Retina (tissue), 1 donor: ENCODE results near the gene LRRC75B.

Experiments used
- DNase-seq: peaks from one replicate; pipeline ENCODE4 v3.0.0-alpha.2; 2016

The LRRC75B gene

DNA sequence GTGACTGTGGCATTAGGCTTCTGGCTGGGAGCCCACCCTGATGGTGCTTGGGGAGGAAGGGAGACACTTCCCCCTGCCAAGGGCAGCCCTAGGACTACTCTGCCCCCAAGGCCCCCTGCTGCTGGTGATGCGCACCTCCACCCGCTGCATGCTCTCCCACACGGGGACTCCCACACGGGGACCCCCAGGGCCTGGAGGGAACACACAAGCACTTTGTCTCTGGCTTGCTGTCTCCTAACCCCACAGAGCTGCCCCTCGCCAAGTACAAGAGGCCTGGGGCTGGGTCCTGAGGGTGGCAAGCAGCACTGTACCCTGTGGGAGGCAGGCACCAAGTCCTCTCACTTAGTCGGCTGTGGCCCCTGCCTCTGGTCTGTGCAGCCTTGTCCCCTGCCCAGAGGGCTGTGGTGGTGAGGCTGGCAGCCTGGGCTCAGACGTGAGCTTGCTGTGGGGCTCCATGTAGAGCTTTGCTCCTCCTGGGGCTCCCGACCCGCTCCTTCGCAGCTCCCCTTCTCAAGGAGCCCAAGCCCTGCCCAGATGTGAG is 7.9 kb downstream of the LRRC75B start:
- DNase-seq, result no peak

DNA sequence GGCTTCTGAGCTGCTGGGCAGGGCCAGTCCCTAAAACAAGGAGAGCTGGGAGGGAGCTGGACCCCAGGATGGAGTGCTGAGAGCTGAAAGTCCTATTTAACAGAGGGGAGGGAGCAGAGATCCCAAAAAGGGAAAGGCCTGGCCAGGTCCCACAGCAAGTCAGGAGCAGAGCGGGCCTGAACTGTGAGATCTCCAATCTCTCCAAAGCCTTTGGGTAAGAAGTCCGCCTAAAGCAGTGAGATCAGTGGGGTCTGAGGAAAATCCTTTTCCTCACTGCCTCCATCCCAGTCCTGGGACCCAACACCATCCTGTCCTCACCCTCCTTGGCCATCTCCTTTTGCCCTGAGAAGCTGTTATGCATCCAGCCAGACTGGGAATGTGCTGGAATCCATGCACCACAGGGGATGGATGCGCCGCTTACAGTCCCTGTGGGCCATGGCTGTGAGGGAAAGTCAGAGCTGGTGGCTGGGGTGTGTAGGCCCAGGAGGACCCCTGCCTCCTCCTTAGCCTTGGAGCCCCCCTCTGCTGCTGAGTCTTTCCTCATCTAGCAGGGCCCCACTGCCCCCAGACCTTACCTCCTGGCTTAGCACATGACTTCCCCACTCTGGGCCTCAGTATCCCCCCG is 8.6 kb downstream of the LRRC75B start:
- DNase-seq, result no peak

DNA sequence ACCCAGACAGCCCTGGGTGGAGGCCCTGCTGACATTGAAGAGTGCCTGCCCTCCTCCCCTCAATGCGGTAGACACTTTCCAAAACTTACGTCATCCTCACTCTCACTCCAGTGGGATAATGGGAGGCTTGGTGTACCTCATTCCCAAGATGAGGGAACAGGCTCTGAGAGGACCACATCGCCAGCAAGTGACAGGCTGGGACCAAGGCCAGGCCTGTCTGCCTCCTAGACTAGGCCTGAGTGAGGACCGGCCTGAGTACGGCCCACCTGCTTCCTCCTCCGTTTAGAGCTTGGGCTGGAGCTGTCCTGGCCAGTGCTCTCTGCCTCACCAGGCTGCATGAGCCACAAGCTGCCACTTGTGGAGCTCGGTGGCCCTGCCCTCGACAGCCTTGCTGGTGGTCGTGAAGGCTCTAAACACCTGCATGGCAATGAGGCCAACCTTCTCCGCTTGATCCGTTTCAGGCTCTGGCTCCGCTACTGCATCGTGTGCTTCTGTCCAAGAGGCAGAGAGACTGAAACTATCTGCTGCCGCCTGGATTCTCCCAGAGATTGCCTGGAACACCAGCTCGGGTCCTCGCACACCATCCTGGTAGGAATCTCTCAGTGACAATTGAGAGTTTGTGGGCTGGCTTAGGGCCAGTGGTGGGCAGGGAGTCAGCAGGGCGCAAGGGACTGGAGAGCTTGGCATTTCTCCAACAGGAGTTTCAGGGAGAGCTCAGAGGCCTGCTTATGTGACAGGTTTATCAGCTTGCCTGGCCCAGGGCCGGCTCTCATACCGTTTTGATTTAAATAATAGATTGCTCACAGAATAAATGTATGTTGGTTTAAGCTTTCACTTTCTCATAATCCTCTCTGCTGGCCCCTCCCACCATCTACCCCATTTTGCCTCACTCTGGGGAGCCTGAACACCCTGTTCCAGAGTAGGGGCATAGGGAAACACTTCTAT is 9.4 kb downstream of the LRRC75B start:
- no peak for DNase-seq

DNA sequence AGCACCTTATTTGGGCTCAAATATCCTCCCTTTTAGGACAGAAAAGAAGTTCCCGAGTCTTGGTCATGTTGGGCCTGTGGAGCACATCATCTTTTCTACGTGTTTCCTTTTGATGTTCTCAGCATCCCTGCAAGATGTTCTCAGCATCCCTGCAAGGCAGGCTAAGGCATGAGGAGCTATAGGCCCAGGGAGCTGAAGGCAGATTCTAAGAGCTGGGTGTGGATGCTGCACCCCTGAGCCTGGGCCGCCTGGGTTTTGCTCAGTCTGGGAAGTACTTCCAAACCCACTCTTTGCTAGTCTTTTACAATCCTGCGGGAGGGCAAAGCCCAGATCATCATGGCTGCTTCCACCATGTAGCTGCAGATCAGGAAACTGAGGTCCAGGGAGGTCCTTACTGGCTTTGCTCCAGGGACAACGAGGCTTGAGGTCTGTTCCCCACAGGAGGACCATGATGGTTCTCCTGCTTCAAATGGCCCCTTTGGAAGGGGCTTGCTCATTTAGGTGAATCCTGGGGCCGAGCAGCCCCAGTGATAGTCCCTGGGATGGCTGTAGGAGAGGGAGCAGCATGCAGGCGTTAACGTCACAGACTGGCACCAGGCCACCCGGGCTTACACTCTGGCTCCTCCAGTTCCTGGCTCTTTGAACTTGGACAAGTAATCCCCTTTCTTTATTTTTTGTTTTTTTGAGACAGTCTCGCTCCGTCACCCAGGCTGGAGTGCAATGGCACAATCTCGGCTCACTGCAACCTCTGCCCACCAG is 10.6 kb downstream of the LRRC75B start:
- no peak for DNase-seq

DNA sequence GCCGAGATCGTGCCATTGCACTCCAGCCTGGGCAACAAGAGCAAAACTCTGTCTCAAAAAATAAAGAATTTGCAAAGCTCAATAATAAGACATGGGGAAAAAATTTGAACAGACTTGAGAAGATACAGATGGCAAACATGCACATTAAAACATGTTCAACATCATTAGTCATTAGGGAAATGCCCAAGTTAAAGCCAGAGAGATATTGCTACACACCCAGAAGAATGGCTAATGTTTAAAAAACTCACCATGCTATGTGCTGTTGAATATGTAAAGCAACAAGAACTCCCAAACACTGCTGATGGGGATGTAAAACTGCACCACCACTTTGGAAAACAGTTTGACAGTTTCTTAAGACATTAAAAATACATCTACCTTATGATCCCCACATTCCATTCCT is 12.6 kb downstream of the LRRC75B start:
- no peak for DNase-seq

DNA sequence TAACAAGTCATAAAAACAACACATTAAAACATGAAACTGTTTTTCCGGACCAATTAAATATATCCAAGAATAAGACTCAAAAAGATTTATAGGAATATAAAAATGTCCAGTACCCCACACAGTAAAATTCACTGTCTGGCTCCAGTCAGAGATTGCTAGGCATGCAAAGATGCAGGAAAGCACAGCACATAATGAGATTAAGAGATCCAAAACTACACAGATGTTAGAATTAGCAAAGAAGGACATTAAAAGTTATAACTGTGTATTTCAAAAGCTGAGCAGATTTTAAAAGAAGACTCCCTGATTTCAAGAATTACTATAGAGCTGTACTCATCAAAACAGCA is 13.6 kb downstream of the LRRC75B start:
- no peak for DNase-seq

DNA sequence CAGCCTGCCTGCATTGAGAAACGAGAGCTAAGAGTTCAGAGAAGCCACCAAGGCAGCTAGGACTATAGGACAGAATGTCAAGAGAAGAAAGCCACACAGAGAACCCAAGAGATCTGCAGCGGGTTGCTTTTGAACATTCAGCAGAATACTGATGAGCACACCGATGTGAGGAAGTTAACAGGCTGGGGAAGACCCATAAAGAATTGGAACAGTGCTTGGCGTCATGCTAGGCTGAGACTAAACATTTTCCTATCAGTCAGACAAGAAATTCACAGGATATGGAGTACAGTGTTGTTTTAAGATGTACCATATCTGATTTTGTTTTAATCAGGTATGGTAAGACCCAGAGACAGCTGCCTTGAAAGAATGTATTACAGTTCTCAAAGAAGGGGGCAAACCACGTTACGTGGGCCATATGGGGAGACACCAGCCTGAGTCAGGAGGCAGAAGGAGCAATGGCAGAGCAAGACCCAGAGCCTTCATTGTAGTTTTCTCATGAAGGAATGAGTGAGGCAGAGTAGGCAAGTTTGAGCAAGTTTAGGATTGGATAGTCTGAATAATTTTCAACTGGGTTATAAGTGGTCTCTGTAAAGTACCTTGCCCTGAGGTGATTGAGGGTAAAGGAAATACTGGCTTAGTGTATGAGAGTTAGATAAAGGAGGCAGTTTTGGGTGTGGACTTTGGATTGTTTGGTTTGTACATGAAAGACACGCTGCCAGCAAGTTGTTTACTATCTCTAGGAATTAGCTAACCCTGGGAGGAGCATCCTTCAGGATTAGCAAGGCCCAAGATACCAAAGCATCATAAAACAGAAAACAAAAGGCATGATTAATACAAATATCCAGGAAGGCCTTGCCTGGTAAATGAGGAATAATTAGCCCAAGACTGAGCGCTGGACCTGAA is 14.3 kb downstream of the LRRC75B start:
- no peak for DNase-seq

DNA sequence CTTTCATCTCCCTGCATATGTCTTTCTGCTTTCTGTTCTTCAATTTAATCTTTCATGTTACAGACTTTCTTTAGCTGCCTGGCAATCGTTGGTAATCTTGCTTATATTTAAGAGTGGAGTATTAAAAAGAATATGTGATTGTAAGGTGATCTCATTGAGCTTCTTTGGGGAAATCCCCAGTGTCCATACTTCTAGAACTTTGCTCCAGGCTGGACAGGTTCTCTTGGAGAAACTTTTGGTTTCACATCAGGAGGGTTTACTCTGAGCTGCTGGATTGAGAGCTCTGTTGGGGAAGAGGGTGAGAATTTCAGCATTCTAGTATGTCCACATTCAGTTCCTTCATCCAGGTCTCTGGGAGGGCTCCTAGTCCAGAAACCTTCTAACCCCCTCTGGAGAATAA is 16.1 kb downstream of the LRRC75B start:
- DNase-seq, result no peak

DNA sequence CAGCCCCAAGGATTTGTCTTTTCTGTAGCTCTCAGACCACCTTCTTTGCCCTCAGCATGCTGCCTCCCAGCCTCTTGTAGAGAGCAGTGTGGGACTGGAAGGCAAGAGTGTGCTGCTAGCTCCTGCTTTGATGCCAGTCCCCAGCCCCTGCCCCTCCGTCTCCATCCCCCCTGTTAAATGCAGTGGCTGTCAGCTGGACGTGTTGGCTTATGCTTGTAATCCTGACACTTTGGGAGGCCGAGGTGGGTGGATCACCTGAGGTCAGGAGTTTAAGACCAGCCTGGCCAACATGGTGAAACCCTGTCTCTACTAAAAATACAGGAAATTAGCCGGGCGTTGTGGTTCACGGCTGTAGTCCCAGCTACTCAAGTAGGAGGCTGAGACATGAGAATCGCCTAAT is 21.6 kb downstream of the LRRC75B start:
- no peak for DNase-seq

DNA sequence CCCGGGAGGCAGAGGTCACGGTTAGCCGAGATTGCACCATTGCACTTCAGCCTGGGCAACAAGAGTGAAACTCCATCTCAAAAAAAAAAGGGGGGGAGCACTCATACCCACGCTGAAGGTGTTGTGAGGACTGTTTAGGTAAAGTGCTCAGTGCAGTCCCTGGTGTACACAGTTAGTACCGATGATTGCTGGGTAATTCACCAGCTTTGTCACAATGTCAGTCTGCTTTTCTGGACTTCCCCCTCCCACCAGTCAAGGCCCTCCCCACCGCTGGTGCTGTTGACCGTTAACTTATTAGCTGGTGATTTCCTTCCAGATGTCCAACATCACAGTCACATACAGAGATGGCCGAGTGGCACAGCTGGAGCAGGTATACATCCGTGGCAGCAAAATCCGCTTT is 25.2 kb downstream of the LRRC75B start:
- no peak for DNase-seq

DNA sequence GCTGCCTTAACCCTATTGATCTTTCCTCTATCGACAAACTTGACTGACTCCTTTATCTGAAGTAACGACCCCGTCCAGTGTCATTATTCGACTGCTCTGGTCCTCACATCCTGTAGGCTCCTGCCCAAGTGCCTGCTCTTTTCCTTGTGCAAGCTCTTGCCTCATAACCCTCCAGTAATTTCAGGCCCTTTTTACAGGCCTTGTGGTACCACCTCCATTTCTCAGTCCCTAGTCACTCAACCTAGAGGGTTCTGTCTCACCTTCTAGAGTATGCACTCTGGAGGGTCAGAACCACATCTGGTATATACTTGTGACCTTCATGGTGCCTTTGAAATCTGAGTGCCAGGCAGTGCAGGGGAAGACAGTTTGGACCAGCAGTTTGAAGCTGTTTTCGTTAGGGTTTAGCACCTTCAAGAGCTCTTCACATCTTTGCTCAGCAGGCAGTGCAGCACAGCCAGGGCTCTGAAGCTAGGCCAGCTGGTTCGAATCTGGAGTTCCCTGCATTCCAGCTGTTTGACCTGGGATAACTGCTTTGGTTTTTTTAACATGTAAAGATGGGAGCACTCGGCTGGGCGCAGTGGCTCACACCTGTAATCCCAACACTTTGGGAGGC is 25.9 kb downstream of the LRRC75B start:
- no peak for DNase-seq

DNA sequence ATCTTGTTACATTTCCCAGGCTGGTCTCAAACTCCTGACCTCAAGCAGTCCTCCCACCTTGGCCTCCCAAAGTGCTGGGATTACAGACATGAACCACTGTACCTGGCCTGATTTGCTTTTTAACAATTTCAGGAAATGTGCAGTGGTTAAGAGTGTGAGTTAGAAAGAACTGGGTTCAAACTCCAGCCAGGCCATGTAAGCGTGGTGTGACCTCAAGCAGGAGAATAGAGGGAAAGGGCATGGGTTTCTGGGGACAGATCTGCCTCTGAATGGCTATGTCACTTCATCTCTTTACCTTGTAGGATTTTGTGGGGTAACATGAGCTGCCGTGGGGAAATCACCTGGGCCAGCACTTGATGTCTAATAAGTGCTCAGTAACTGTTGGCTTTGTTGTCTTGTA is 27.8 kb downstream of the LRRC75B start:
- DNase-seq, result no peak

DNA sequence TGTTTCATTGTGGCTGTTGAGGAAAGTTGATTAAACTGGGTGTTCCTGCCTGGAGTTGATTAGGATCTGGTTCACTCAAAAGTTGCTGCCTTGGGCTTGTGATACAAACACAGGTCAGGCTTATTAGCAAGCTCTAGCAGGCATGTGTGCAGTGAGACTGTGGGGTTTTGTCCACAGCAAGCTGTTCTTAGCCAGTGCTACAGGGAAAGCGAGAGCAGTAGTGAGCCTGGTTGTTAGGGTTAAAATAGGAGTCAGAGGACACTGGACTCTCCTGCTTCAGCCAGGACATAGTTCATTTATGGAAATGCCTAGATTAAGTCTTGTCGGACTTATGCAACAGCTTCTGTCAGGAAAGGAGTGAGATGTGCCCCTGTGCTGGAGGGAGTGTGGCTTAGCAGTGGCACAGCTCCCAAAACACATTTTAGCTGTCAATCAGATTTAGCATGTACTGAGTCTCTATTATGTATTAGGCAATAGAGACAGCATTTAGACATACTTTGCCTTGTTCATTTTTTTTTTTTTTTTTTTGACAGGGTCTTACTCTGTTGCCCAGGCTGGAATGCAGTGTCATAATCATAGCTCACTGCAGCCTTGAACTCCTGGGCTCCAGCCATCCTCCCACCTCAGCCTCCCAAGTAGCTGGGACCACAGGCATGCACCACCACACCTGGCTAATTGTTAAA is 28.4 kb downstream of the LRRC75B start:
- DNase-seq, result no peak

DNA sequence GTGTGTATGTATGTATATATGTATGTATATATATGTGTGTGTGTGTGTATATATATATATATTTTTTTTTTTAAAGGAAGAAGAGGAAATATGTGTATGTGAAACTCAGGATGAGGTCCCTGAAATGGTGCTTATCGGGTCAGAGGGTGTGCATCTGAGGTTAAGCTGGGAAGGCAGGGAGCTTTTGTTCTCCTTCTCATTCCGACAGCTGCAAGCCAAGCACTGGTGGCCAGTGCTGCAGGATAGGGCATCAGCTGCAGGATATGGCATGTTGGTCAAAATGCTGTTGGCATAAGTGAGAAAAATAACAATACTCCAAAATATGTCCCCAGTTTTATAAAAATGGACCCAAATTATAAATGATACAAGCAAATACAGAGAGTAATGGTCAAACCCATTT is 29.6 kb downstream of the LRRC75B start:
- DNase-seq, result no peak

DNA sequence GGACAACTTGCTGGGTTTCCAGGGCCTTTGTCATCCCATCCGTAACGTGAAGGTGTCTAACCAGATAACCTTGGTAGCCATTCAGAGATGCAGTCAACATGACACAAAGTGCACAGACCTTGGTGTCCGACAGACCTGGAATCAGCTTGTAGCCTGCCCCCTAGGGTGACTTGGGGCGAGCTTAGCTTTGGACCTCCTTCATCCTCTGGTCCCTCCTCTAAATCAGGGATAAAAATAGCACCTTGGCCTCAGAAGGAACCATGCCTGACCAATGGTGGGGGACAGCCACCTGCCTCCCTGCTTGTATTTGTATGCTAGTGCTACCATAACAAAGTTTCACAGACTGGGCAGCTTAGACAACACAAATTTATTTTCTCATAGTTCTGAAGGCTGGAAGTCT is 33.4 kb downstream of the LRRC75B start:
- DNase-seq, result no peak

DNA sequence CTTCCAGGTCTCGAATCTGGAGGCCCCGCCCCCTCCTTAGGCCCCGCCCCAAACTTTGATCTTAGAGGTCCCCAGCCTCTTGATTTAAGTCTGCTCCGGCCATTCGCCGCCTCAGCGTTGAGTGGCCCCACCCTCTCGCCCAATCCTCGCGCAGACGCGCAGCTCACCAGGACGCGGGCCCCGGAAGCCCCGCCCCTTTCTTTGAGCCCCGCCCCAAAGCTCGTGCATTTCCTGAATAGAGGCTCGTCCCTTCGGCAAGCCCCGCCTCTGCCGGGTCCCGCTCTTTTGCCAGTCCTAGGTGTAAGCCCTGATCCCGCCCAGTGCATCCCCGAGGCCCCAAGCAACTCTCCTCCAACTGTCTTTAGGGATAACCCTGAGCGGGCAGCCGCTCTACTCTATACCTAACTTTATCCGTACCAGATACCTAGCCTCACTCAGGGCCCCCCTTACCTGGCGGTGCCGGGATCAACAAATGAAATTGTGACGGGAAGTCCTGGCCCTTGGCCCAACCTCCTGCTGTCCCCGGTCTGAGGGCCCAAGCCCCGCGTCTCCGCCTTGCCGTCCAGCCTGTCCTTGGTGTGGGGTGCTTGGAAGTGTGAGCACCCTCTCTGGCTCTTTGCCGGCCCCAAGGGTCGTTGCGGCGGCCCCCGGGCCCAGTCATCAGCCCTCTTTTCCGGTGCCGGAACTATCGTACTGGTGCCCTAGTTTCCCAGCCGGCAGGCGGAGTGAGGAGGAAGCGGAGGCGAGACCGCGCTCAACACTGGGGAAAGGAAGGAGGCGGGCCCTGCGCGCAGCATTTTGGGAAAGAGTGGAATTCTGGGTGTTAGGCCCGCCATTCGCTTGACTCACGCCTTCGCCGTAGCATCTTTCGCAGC is 37.5 kb downstream of the LRRC75B start, which contains the start of gene SNRPD3:
Gene SNRPD3, plus strand, starts transcription at position 835 of the 875 bp plus-strand sequence. CDS start 1,676 bp downstream, outside the sequence.
- peak; percentile 97 for DNase-seq

DNA sequence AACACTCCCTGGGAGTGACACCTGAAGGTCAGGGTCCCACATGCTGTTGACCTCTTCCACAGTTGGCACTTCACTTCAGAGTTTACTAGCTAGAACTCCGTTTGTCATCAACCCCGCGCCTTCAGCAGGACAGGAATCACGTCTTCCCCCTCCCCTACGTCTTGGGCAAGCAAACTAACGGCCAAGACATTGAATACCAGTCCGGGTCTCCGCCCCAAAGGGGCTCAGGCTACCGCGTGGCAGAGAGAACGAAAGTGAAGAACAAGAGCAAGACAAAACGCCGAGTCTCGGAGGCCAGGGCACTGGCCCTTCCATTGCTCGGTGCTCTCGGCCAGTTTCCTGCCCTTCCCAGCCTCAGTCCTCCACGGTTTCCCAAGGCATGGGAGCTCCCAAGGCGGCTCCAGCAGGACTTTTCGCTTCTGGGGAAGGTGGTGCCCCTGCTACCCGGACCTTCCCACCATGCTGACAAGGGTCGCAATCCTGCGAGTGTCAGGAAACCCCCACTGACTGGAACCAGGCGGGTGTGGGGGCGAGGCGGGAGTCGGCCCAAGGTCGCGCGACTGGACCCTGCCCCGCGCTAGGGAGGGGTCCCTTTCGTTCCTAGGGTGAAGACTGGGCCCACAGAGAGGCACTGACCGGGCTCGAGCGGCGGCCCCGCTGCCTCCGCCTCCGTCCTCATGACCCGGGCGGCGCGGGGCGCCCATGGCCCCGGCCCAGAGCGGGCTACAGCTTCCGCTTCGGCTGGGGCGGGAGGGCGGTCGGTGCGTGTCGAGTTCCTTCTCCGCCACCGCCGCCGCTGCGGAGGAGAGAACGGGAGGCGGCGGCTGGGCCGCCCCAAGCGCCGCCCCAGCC is 38.3 kb downstream of the LRRC75B start, which contains the start of gene GUCD1:
Gene GUCD1, minus strand, starts transcription at position 826 of the 852 bp plus-strand sequence. Its CDS starts 147 bp downstream, at position 679.
- DNase-seq, result no peak

DNA sequence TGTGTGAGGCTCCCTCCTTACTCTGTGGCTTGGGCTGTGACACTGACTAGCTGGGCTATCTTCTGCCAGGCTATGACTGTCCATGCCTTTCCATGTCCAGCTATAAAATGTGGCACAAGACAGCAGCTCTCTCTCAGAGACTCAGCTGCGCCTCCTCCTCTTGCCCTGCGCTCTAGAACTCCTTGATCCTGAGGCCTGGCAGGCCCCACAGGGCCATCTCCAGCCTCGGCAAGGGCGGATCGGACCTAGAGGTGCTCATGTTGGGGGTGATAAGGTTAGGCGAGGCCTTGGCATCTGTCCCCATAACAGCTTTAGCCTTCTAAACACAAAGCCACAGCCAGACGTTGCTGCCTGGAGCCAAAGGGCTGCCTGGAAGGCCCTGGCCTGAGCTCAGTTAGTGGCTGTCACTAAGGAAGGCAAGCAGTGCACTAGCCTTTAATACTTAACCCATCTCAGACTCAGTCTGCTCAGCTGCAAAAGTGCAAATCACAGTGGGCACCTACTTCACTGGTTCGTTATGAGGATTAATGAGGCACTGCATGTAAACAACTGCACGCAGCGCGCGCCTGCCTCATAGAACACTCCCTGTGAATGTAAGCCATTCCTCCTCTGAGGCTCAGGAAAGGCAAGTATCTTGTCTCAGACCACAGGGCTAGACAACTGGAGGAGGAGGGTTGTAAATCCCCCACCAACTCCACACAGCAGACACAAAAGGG is 39.1 kb downstream of the LRRC75B start:
- DNase-seq, result no peak
